ENCODE measurements around the gene NQO2. TPM values are rescaled to one million over a fixed set of nuclear protein-coding genes. Genes with fewer than 3 reads are reported as not detected.

Gene NQO2
- total and polyA plus RNA-seq, 10 of the 15 experiments (the other 5 are each of a cell fraction or from before 2014, with no cell fraction given): 0.55 to 2.6 (median 0.80) TPM

GRCh38 chr6:2977799-2978590 lies 21.7 kb upstream of the NQO2 start:
- BruUV-seq (replicated peaks): no TSS peak
- Histone ChIP-seq H3K9me3 (replicated peaks; ENCODE audit: control insufficient read depth, insufficient read depth, low read length) (no peaks in the 10 kb centered on the region; the same call in 1 of the 3 replicates), H3K9ac (ENCODE audit: control insufficient read depth, insufficient read depth, low read length) (no peak overlapping the region), H3K27me3 (replicated peaks in 1 of 2; ENCODE audit: control insufficient read depth in 2 of 2, insufficient read depth in 2 of 2, low read length in 1 of 2) (peaks cover 2 to 9% of the 10 kb centered on the region in 2 experiments; a peak in 3 of 4 replicates), H3K36me3 (ENCODE audit: control insufficient read depth in 2 of 2, insufficient read depth in 2 of 2, low read length in 1 of 2) (no peaks in the 10 kb centered on the region), H3K79me2 (ENCODE audit: control insufficient read depth, insufficient read depth, low read length) (no peaks in the 10 kb centered on the region), H3K4me1 (ENCODE audit: control insufficient read depth, insufficient read depth, low read length) (no peaks in the 10 kb centered on the region), H3K4me3 (no peak overlapping the region), H2AFZ (ENCODE audit: control insufficient read depth, low read depth, low read length) (no peak overlapping the region), H3K4me2 (ENCODE audit: control insufficient read depth, insufficient read depth) (no peak overlapping the region), H4K20me1 (ENCODE audit: control insufficient read depth, insufficient read depth) (no peaks in the 10 kb centered on the region), H3K27ac (ENCODE audit: control insufficient read depth, insufficient read depth) (no peak overlapping the region)
- TF ChIP-seq NFXL1 (IDR thresholded peaks at IDR 0.05; ENCODE audit: borderline replicate concordance): no peak
- no peak for TF ChIP-seq NFIC (IDR thresholded peaks at IDR 0.05; ENCODE audit: low read depth, low read length)
- TF ChIP-seq E4F1 (IDR thresholded peaks at IDR 0.05; ENCODE audit: borderline replicate concordance, partially characterized antibody): no peak
- no peak for TF ChIP-seq HSF1 (IDR thresholded peaks at IDR 0.05; ENCODE audit: low read depth, low read length)
- TF ChIP-seq RAD21 (IDR thresholded peaks at IDR 0.05; ENCODE audit: insufficient read depth, low read depth, low read length): no peak
- no peak for TF ChIP-seq ZSCAN29 (IDR thresholded peaks at IDR 0.05)
- CTCF ChIA-PET: interaction anchor here (0.7 to 1.0 kb wide), 4 partner anchors 15 to 259 kb away, joined by 3 to 4 read pairs (median 3); no protein-coding TSS in a partner anchor
- SMC1A ChIA-PET (ENCODE audit: uncharacterized antibody, unreplicated experiment): interaction anchor here (0.7 to 1.0 kb wide), 2 partner anchors 42 to 187 kb away, joined by 3 to 4 read pairs; no protein-coding TSS in a partner anchor
- FAIRE-seq: no peak
- 17% methylated on average over 3 of the region's 3 CpGs for WGBS (ENCODE audit: insufficient coverage, insufficient replicate concordance, low lambda C conversion rate, missing lambda C conversion rate)
- RAD21 ChIA-PET (ENCODE audit: unreplicated experiment): interaction anchor here (0.9 kb wide), 1 partner anchor 9 kb away, joined by 3 read pairs; no protein-coding TSS in a partner anchor
- DNase-seq (ENCODE audit: low read depth, low spot score): no peak
- ATAC-seq: no peak
- in situ Hi-C loops (cut with MboI): no loop called here
- intact Hi-C loops (cut with micrococcal nuclease; ENCODE audit: unreplicated experiment): no loop called here
- POLR2A ChIA-PET: no interaction called here
